GM18517 (cell line): ENCODE results near the gene ANKRD36.
"Not testable (repeated sequence)": the region's sequence is repeated elsewhere in the genome, so short reads cannot be mapped to it uniquely, and the experiment has no call there.

Experiments used
- ATAC-seq: cut with Tn5 transposase; IDR thresholded peaks from one replicate; pipeline ENCODE4 v1.9.1; 2021; ENCODE audit warnings: mild to moderate bottlenecking, moderate library complexity; ENCODE audit not compliant: unreplicated experiment

Gene ANKRD36

GRCh38 chr2:97112320-97113049 is 468 bp upstream of the ANKRD36 start:
- peak; percentile 56 for ATAC-seq

DNA sequence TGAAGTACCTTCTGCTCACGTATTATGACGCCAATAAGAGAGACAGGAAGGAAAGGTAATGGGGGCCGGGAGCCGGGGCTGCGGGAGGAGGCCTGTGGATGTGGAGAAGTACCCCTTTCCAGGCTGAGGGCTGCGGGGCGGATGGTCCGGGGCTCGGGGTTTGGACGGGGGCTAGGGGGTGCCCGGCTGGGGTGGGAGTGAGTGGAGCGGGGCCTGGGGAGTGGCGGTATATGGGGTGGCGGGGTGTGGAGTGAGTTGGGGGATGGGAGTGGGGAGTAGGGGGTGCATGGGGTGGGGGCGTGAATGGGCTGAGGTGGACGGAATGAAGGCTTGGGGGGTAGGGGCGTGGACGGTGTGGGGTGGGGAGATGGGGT is 916 bp downstream of the ANKRD36 start:
- not testable (repeated sequence) for ATAC-seq

DNA sequence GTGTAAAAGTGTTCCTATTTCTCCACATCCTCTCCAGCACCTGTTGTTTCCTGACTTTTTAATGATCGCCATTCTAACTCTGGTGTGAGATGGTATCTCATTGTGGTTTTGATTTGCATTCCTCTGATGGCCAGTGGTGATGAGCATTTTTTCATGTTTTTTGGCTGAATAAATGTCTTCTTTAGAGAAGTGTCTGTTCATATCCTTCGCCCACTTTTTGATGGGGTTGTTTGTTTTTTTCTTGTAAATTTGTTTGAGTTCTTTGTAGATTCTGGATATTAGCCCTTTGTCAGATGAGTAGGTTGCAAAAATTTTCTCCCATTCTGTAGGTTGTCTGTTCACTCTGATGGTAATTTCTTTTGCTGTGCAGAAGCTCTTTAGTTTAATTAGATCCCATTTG is 16.1 kb downstream of the ANKRD36 start:
- not testable (repeated sequence) for ATAC-seq

DNA sequence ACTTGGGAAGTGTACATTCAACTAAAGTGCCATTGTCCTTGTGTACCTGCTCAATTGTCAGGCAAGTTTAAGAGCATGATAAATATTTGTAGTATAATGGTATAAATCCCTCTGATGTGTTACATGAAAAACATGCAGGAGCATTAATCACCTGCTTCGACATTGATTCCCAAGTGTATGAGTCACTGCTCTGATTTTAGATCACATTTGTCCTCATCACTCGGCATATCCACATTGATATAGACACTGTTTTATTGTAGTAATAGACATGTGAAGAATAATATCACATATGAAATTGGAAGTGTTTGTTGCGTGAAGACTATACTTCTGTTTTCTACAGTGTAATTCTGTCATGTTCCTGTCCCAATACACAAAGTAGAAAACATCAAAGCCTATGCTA is 31.1 kb downstream of the ANKRD36 start:
- ATAC-seq, result not testable (repeated sequence)

- ATAC-seq, result not testable (repeated sequence)
Observed at GRCh38 chr2:97166548-97166947, 53.6 kb downstream of the ANKRD36 start.

- not testable (repeated sequence) for ATAC-seq
Observed at GRCh38 chr2:97167938-97168337, 55.0 kb downstream of the ANKRD36 start.

DNA sequence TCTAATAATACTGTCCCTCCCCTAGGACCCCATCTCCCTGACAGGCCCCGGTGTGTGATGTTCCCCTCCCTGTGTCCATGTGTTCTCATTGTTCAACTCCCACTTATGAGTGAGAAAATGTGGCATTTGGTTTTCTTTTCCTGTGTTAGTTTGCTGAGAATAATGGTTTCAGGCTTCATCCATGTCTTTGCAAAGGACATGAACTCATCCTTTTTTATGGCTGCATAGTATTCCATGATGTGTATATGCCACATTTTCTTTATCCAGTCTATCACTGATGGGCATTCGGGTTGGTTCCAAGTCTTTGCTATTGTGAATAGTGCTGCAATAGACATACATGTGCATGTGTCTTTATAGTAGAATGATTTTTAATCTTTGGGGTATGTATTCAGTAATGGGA is 55.6 kb downstream of the ANKRD36 start:
- ATAC-seq, result not testable (repeated sequence)

GRCh38 chr2:97180391-97180790 is 67.4 kb downstream of the ANKRD36 start:
- ATAC-seq, result not testable (repeated sequence)

GRCh38 chr2:97195349-97195748 is 82.4 kb downstream of the ANKRD36 start:
- not testable (repeated sequence) for ATAC-seq

- ATAC-seq, result not testable (repeated sequence)
Observed at GRCh38 chr2:97197251-97197650, 84.3 kb downstream of the ANKRD36 start.

DNA sequence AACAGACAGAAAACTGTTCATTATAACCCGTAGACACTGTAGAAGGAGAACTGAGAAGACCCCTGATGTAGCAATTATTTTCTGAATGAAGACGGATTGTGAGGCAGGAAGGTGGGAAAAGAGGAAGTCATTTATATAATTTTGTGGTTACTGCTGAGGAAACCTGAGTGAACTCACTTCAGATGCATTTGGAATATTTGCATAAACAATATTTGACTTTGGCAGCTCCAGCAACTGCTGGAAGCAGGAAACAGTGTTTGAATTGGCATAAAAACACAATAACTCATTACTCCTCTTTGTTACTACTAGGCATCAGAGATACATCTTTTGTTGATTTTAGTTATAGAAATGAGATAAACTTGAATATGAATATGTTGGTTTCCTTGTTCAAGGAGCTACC is 87.9 kb downstream of the ANKRD36 start:
- ATAC-seq, result not testable (repeated sequence)

DNA sequence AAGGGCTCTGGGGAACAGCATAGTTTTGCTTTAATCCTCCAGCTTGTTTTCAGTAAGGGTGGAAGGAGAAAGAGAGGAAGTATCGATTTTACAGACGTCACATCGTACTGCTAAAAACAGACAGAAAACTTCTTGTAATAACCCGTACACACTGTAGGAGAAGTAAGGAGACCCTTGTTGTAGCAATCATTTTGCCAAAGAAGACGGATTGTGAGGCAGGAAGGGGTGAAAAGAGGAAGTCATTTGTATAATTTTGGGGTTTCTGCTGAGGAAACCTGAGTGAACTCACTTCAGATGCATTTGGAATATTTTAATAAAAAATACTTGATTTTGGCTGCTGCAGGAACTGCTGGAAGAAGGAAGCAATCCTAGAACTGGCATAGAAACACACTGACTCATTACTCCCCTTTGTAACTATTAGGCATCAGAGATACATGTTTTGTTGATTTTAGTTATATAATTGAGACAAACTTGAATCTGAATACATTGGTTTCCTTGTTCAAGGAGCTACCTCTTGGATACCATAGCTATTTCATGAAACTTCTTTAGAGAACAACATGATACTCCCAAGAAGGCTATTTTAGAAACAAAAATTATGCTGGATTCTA is 89.8 kb downstream of the ANKRD36 start:
- not testable (repeated sequence) for ATAC-seq

DNA sequence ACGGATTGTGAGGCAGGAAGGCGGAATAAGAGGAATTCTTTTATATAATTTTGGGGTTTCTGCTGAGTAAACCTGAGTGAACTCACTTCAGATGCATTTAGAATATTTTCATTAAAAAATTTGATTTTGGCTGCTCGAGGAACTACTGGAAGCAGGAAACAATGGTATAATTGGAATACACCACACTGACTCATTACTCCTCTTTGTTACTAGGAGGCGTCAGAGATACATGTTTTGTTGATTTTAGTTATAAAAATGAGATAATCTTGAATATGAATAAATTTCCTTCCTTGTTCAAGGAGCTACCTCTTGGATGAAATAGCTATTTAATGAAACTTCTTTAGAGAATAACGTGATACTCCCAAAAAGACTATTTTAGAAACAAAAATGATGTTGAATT is 97.4 kb downstream of the ANKRD36 start:
- no peak for ATAC-seq

GRCh38 chr2:97215025-97215424 is 102.1 kb downstream of the ANKRD36 start:
- ATAC-seq, result not testable (repeated sequence)

- not testable (repeated sequence) for ATAC-seq
Observed at GRCh38 chr2:97230848-97231585, 118.1 kb downstream of the ANKRD36 start.

GRCh38 chr2:97232981-97233380 is 120.0 kb downstream of the ANKRD36 start:
- ATAC-seq, result not testable (repeated sequence)

DNA sequence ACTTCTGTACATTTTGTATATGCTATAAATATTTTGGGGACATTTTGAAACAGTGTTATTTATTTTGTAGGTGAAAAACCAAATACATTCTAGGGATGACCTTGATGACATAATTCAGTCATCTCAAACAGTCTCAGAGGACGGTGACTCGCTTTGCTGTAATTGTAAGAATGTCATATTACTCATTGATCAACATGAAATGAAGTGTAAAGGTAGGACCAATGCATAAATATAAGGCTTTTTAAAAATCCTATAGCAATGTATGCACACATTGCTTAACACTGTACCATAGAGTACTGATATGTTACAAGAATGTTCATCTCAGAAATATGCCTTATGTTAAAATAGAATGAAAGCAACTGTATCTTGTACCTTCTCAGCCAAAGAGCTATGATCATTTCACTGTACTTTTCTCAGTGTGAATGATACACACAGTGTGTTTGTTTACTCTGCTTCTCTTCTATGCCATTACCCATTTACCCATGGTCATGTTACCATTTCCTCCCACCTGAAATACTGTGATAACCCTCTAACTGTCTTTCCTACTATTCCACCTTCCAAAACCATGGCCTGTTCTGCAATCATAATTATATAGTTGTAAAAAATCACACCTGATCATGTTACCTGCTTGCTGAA is 120.8 kb downstream of the ANKRD36 start:
- ATAC-seq, result not testable (repeated sequence)

DNA sequence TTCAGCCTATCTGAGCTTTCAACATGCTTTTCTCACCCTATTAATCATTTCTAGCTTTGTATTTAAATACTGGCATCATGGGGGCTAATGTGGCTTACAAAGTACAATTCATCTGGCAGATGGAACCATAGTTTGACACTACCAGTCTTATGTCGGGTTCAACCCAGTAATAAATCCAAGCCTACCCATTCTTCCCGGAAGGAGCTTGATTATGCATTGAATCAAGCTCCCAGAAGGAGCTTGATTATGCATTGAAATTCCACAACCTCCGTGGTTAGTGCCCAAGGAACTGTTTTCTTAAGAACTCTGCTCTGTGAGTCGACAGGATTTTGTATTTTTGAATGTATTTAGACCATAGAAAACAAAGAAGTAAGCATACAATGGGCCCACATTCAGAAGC is 148.2 kb downstream of the ANKRD36 start:
- not testable (repeated sequence) for ATAC-seq

- ATAC-seq, result not testable (repeated sequence)
Observed at GRCh38 chr2:97266449-97266848, 153.5 kb downstream of the ANKRD36 start.

GRCh38 chr2:97267411-97268074 is 154.6 kb downstream of the ANKRD36 start:
- ATAC-seq, result no peak
